ENCODE results near the gene CAMKK2.

The CAMKK2 gene

DNA sequence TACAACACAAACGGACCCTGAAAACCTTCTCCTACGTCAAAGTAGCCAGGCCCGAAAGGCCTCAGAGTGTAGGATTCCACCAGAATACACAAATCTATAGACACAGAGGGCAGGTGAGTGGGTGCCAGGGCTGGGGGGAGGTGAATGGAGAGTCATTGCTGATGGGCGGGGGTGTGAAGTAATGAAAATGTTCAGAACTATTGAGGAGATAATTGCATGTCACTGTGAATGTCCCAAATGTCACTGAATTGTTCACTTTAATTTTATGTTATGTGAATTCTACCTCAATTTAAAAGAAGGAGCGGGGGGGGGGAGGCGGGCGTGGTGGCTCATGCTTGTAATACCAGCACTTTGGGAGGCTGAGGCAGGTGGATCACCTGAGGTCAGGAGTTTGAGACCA is 50.6 kb downstream of the CAMKK2 start:
- Histone ChIP-seq H3K4me3 (replicated peaks; ENCODE audit: low read depth, low read length) (no peak overlapping the region), H3K27me3 (replicated peaks; ENCODE audit: control insufficient read depth, insufficient read depth, low read length) (no peaks in the 10 kb centered on the region), H3K36me3 (ENCODE audit: control insufficient read depth, insufficient read depth, low read length) (peaks cover 29% of the 10 kb centered on the region)
- no peak for TF ChIP-seq CTCF (IDR thresholded peaks at IDR 0.05; ENCODE audit: insufficient read depth, low read length, poor library complexity, severe bottlenecking)
- DNase-seq (ENCODE audit: extremely low read depth, insufficient read length) = no peak

DNA sequence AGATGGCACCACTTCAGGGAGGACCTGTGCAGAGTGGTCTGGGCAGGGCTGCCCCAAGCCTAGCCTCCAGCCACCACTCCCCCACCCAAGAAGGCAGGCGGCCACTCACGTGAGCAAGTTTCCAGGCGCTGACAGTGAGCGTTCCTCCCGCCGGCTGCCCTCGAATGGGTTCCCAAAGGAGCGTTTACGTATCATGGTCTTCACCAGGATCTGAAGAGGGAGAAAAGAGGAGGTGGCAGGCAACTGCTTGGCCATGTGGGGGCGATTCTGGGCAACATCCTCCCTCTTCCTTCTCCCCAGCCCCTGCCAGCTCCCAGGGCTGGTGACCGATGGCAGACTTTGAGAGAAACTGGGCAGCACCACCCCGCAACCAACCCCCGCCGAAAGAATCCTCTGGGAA is 51.5 kb downstream of the CAMKK2 start:
- peaks cover 28% of the 10 kb centered on the region for H3K36me3 ChIP-seq (ENCODE audit: control insufficient read depth, insufficient read depth, low read length)
- H3K4me3 ChIP-seq (replicated peaks; ENCODE audit: low read depth, low read length) = no peak overlapping the region
- no peak for TF ChIP-seq CTCF (IDR thresholded peaks at IDR 0.05; ENCODE audit: insufficient read depth, low read length, poor library complexity, severe bottlenecking)
- H3K27me3 ChIP-seq (replicated peaks; ENCODE audit: control insufficient read depth, insufficient read depth, low read length) = no peaks in the 10 kb centered on the region
- DNase-seq (ENCODE audit: extremely low read depth, insufficient read length) = no peak

- TF ChIP-seq CTCF (IDR thresholded peaks at IDR 0.05; ENCODE audit: insufficient read depth, low read length, poor library complexity, severe bottlenecking) = no peak
- Histone ChIP-seq H3K27me3 (replicated peaks; ENCODE audit: control insufficient read depth, insufficient read depth, low read length) (no peaks in the 10 kb centered on the region), H3K36me3 (ENCODE audit: control insufficient read depth, insufficient read depth, low read length) (peaks cover 23% of the 10 kb centered on the region), H3K4me3 (replicated peaks; ENCODE audit: low read depth, low read length) (no peak overlapping the region)
- DNase-seq (ENCODE audit: extremely low read depth, insufficient read length) = no peak
These were observed 55.1 kb downstream of the CAMKK2 start for GRCh38 chr12:121241156-121241970.

- H3K36me3 ChIP-seq (ENCODE audit: control insufficient read depth, insufficient read depth, low read length) = peaks cover 27% of the 10 kb centered on the region
- H3K4me3 ChIP-seq (replicated peaks; ENCODE audit: low read depth, low read length) = no peak overlapping the region
- DNase-seq (ENCODE audit: extremely low read depth, insufficient read length) = no peak
- H3K27me3 ChIP-seq (replicated peaks; ENCODE audit: control insufficient read depth, insufficient read depth, low read length) = no peaks in the 10 kb centered on the region
- no peak for TF ChIP-seq CTCF (IDR thresholded peaks at IDR 0.05; ENCODE audit: insufficient read depth, low read length, poor library complexity, severe bottlenecking)
These were observed 55.9 kb downstream of the CAMKK2 start for GRCh38 chr12:121240484-121241101.

- TF ChIP-seq CTCF (IDR thresholded peaks at IDR 0.05; ENCODE audit: insufficient read depth, low read length, poor library complexity, severe bottlenecking) = no peak
- no peak overlapping the region for H3K4me3 ChIP-seq (replicated peaks; ENCODE audit: low read depth, low read length)
- H3K27me3 ChIP-seq (replicated peaks; ENCODE audit: control insufficient read depth, insufficient read depth, low read length) = no peaks in the 10 kb centered on the region
- DNase-seq (ENCODE audit: extremely low read depth, insufficient read length) = no peak
- H3K36me3 ChIP-seq (ENCODE audit: control insufficient read depth, insufficient read depth, low read length) = peaks cover 27% of the 10 kb centered on the region
These were observed 56.5 kb downstream of the CAMKK2 start for GRCh38 chr12:121240062-121240420.
